Stimulated activated CD4-positive, alpha-beta T cell treated with anti-CD3 and anti-CD28 coated beads, Interleukin-4, amount 100 ng/mL, for 24 hours (primary cell): ENCODE data around the gene POLE.

ENCODE experiments used
- DNase-seq: peaks from one replicate; pipeline ENCODE4 v3.0.0-alpha.2; 2020

POLE gene

GRCh38 chr12:132624910-132625630 lies 62.1 kb downstream of the POLE start:
- DNase-seq: no peak

GRCh38 chr12:132624186-132624855 lies 62.8 kb downstream of the POLE start:
- DNase-seq: no peak

- DNase-seq: no peak
Observed at GRCh38 chr12:132623072-132623869, 63.9 kb downstream of the POLE start.

GRCh38 chr12:132622437-132623071 lies 64.6 kb downstream of the POLE start:
- DNase-seq: no peak

GRCh38 chr12:132621657-132622435 lies 65.3 kb downstream of the POLE start:
- no peak for DNase-seq

- DNase-seq: no peak
Observed at GRCh38 chr12:132620899-132621656, 66.1 kb downstream of the POLE start.

- DNase-seq: no peak
Observed at GRCh38 chr12:132620113-132620898, 66.8 kb downstream of the POLE start.

GRCh38 chr12:132619386-132620112 lies 67.6 kb downstream of the POLE start:
- no peak for DNase-seq

- no peak for DNase-seq
Observed at GRCh38 chr12:132619071-132619385, 68.1 kb downstream of the POLE start.

GRCh38 chr12:132618683-132619043 lies 68.5 kb downstream of the POLE start, which contains the start of gene P2RX2:
Gene P2RX2, plus strand, starts transcription at chr12:132618776. Its CDS starts 41 bp downstream, at chr12:132618817.
- DNase-seq: no peak

GRCh38 chr12:132617822-132618682 lies 69.1 kb downstream of the POLE start:
- no peak for DNase-seq

GRCh38 chr12:132617135-132617701 lies 69.9 kb downstream of the POLE start:
- no peak for DNase-seq

GRCh38 chr12:132615579-132616038 lies 71.5 kb downstream of the POLE start:
- DNase-seq: no peak

GRCh38 chr12:132614861-132615578 lies 72.1 kb downstream of the POLE start:
- peak; percentile 85 for DNase-seq

GRCh38 chr12:132614029-132614428 lies 73.1 kb downstream of the POLE start:
- DNase-seq: no peak

- DNase-seq: no peak
Observed at GRCh38 chr12:132611620-132612019, 75.5 kb downstream of the POLE start.

GRCh38 chr12:132610866-132611602 lies 76.1 kb downstream of the POLE start:
- no peak for DNase-seq
